C4-2B (cell line): Measurements from ENCODE around the gene CTXN3.
A peak's percentile ranks its signal among the peaks of the same experiment; 100 is the strongest.

Source experiments
- H3K27ac ChIP-seq: fragments of 450-650 bp; 2 replicates; pipeline ENCODE4 v1.5.1; 2017
- ZFX ChIP-seq: fragments of 450-650 bp; IDR thresholded peaks from 2 replicates; pipeline ENCODE4 v1.6.1; 2017
- TF ChIP-seq, protein P1 (sequence below): fragments of 450-650 bp; conservative IDR thresholded peaks from 2 replicates; pipeline ENCODE4 v1.5.1; 2017; ENCODE audit warnings: mild to moderate bottlenecking

Gene CTXN3

DNA sequence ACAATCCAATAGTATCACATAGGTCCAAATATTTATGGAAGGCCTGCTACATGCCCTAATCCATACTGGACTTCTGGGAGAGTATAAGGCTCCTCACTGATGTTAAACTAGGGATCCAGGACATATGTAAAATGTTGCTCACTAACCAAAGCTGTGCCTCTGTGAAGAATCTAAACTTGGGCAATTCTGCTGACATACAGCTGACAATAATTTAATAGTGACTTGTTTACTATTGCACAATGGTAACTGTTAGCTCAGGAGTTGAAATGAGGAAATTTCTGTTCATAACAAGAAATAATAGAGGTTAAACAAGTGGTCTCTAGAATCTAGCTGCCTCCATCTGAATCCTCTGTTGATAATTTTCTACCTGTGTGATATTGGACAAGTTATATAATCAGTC, 14.9 kb upstream of the CTXN3 start:
- TF ChIP-seq, protein P1, sequence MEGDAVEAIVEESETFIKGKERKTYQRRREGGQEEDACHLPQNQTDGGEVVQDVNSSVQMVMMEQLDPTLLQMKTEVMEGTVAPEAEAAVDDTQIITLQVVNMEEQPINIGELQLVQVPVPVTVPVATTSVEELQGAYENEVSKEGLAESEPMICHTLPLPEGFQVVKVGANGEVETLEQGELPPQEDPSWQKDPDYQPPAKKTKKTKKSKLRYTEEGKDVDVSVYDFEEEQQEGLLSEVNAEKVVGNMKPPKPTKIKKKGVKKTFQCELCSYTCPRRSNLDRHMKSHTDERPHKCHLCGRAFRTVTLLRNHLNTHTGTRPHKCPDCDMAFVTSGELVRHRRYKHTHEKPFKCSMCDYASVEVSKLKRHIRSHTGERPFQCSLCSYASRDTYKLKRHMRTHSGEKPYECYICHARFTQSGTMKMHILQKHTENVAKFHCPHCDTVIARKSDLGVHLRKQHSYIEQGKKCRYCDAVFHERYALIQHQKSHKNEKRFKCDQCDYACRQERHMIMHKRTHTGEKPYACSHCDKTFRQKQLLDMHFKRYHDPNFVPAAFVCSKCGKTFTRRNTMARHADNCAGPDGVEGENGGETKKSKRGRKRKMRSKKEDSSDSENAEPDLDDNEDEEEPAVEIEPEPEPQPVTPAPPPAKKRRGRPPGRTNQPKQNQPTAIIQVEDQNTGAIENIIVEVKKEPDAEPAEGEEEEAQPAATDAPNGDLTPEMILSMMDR: no peak
- TF ChIP-seq ZFX: no peak
- no peak overlapping the region for H3K27ac ChIP-seq

DNA sequence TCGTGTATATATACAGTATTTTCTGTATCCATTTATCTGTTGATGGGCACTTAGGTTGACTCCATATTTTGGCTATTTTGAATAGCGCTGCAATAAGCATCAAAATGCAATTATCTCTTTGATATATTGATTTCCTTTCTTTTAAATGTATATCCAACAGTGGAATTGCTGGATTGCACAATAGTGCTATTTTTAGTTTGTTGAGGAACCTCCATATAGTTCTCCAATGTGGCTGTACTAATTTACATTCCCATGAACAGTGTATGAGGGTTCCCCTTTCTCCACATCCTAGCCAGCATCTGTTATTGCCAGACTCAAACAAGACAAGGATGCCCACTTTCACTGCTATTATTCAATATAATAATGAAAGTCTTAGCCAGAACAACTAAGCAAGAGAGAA, 9.1 kb upstream of the CTXN3 start:
- TF ChIP-seq, protein P1: no peak
- no peak for TF ChIP-seq ZFX

DNA sequence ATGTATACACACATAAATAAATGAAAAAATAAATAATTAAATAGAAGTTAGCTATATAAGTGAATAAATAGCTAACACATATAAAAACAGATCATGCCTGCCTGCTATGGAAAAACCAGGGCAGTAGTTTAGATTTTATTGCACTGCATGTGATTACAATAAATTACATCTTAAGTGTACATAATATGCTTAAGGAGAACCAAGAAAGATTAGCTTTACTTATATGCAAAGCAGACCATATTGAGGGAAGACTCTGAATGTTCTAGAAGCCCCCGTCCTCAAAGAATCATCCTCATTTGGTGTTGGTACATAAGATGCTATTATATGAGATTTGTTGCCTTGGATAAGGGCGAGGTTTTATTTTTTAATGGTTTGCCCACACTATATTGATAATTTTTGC, 5.9 kb upstream of the CTXN3 start:
- TF ChIP-seq ZFX: no peak
- TF ChIP-seq, protein P1: no peak
- H3K27ac ChIP-seq: no peak overlapping the region

More for the DNA sequence above, 9.1 kb upstream of the CTXN3 start:
- no peak overlapping the region for H3K27ac ChIP-seq

DNA sequence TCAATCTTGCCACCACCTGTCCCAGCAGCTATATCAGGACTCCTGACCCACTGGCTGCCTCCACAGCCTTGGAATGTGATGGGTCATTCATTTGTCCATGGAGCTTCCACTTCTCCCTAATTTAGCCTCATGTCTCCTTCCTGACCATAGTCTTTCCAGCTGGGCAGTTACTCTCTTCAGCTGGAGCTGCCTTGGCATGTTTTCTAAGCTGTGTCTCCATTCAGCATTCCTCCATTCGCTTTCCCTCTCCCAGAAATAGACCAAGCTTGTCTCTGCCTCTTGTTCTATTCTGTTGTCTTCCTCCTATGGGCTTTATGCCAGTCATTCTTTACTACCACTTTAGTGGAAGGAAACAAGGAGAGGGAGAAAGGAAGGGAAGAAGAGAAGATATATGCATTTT, 5.3 kb upstream of the CTXN3 start:
- H3K27ac ChIP-seq: no peak overlapping the region
- TF ChIP-seq ZFX: no peak
- TF ChIP-seq, protein P1: no peak

DNA sequence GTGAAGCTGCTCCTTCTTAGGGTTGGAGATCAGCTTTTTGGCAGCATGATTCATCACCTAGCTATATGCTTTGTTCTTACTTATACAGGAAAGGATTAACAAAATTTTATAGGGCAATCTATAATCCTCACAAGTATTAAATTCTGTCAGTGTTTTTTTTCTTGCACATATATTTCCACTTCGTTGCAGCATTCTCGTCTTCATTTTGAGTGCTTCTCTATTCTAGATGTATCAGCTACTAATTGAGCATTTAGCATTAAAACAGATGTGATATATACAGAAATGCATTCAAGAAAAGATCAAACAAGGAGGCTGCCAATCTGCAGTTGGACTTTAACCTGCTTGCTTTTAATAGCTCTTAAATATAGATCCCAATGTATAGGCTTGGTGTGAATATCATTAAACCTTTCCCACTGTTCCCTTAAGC, 3.6 kb upstream of the CTXN3 start:
- TF ChIP-seq, protein P1: no peak
- TF ChIP-seq ZFX: no peak
- no peak overlapping the region for H3K27ac ChIP-seq

DNA sequence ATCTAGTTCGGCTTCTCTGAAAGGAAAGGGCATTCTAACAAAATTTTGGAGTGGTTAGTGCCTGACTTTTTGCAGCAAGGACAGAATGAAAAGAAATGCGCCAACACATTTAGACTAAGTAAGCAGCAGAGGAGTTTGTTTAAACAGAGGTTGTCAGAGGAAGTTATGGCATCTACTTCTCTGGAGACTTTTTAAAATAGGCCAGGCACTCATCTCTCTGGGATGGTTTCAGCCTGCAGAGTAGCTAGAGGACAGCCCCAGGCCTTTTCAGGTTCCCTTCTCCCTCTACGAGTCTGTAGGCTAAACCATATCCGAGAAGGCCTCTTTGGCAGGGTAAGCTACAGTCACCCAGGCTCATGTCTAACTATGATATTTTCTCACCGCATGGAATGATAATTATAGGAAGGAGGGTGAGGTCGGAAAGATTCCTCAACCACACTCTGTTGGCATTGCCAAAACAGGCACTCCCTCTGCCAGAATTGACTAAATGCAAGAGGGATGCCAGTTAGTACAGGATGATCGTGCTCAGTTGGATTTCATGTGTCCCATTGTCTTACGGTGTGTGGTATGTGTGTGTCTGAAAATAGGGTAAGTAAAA, 1.4 kb upstream of the CTXN3 start:
- TF ChIP-seq, protein P1: no peak

DNA sequence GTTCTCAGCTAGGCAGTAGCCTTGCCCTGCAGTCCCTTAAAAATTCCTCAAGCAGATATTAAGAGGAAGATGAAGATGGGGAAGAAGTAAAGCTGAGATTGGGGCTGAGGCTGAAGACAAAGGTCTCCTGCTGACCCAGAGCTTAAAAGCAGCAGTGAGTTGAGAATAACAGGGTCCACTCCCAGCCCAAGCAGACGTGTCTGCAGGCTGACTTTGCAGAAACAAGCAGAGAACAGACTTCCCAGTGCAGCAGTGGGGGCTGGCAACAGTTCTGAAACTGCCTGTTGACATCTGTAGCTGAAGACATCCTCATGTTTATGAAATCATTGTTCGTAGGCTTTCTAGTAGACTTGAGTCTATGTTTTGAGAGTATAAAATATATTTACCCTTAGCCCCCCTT, 1.1 kb downstream of the CTXN3 start:
- H3K27ac ChIP-seq: peak overlapping the region; percentile 79

More for the DNA sequence above, 1.4 kb upstream of the CTXN3 start:
- no peak overlapping the region for H3K27ac ChIP-seq

More for the DNA sequence above, 1.1 kb downstream of the CTXN3 start:
- TF ChIP-seq ZFX: no peak
- TF ChIP-seq, protein P1: no peak
